COLO829 (cell line): ENCODE data around the gene PARP16.
"Not testable (repeated sequence)": the region's sequence is repeated elsewhere in the genome, so short reads cannot be mapped to it uniquely, and the experiment has no call there.

Source experiments
- DNase-seq: peaks from one replicate; pipeline ENCODE4 v3.0.0; 2012; ENCODE audit warnings: low spot score

Gene PARP16

GRCh38 chr15:65275728-65276126, 11.0 kb downstream of the PARP16 start:
- no peak for DNase-seq

GRCh38 chr15:65275104-65275727, 11.5 kb downstream of the PARP16 start:
- no peak for DNase-seq

- peak; percentile 42 for DNase-seq
Observed at GRCh38 chr15:65270811-65271545, 15.7 kb downstream of the PARP16 start.

- DNase-seq = no peak
Observed at GRCh38 chr15:65268411-65268810, 18.3 kb downstream of the PARP16 start.

GRCh38 chr15:65266469-65266868, 20.2 kb downstream of the PARP16 start:
- DNase-seq = no peak

- DNase-seq = no peak
Observed at GRCh38 chr15:65264863-65265430, 21.7 kb downstream of the PARP16 start.

- DNase-seq = no peak
Observed at GRCh38 chr15:65263313-65263712, 23.4 kb downstream of the PARP16 start.

GRCh38 chr15:65260968-65261367, 25.7 kb downstream of the PARP16 start:
- no peak for DNase-seq

- DNase-seq = no peak
Observed at GRCh38 chr15:65259367-65259797, 27.3 kb downstream of the PARP16 start.

GRCh38 chr15:65258375-65259262, 28.1 kb downstream of the PARP16 start:
- no peak for DNase-seq

- DNase-seq = no peak
Observed at GRCh38 chr15:65255486-65256140, 31.1 kb downstream of the PARP16 start.

GRCh38 chr15:65254758-65255157, 31.9 kb downstream of the PARP16 start:
- no peak for DNase-seq

GRCh38 chr15:65254356-65254755, 32.3 kb downstream of the PARP16 start:
- no peak for DNase-seq

GRCh38 chr15:65249641-65250040, 37.0 kb downstream of the PARP16 start:
- DNase-seq = no peak

GRCh38 chr15:65248511-65249255, 38.0 kb downstream of the PARP16 start:
- DNase-seq = no peak

- no peak for DNase-seq
Observed at GRCh38 chr15:65246939-65247338, 39.7 kb downstream of the PARP16 start.

- no peak for DNase-seq
Observed at GRCh38 chr15:65246026-65246714, 40.5 kb downstream of the PARP16 start.

GRCh38 chr15:65245096-65245856, 41.4 kb downstream of the PARP16 start:
- DNase-seq = no peak

GRCh38 chr15:65244638-65245037, 42.0 kb downstream of the PARP16 start:
- DNase-seq = no peak

- DNase-seq = not testable (repeated sequence)
Observed at GRCh38 chr15:65236443-65236842, 50.2 kb downstream of the PARP16 start.
